LoVo (cell line): ENCODE data around the gene TPPP.
A peak's percentile ranks its signal among the peaks of the same experiment; 100 is the strongest.

Experiments used
- DNase-seq: peaks from one replicate; pipeline ENCODE4 v3.0.0-alpha.2; 2016; ENCODE audit warnings: low spot score

TPPP gene

DNA sequence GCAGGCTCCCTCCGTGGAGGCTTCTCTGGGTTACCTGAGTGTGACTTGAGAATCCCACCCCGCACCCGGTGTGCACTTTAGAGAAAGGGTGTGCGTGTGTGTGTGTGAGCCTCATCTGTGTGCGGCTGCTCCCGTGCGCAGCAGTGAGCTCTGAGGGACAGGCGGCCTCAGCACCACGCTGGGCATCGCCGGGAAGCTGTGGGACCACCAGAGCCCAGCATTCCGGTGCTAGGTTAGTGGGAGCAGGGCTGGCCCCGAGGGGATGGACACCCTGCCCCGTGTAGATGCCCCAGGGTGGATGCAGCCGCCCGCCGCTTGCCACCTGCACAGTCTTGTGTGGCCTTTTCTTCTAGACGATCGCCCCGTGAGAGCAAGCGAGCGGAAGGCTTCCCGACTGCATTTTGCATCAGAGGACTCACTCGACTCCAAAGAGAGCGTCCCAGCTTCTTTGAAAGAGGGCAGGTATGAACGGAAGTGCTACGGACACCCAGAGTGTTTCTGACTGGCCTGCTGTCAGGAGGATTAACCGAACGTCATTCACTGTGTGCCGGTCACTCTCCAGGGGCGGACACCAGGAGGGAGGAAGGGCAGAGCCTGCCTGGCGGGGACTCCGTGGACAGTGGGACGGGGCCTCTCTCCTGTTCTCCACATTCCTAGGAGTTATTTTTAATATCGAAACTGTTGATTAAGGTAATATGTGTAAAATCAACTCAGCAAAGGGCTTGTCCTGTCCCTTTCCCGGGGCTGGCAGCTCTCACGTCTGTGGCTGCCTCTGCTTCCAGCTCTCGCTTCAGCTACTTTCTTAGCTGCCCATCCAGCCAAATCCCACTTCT lies 68.8 kb downstream of the TPPP start:
- no peak for DNase-seq

DNA sequence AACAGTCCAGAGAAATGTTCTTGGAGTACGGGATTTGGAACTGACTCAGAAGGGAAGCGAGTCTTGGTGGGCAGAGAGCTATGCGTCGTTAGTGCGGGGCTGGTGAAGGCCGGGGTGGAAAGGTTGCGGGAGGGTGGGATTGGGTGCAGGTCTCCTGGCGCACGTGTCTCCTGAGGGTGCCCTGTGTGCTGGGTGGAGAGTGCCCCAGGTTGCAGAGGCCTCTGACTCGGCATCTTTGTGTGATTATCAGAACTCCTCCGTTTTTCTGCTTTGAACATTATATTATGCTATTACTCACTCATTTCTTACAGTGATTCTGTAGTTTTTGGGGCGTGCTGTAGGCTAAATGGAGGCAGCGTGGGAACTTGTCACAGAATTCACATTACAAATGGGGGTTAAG lies 69.6 kb downstream of the TPPP start:
- no peak for DNase-seq

DNA sequence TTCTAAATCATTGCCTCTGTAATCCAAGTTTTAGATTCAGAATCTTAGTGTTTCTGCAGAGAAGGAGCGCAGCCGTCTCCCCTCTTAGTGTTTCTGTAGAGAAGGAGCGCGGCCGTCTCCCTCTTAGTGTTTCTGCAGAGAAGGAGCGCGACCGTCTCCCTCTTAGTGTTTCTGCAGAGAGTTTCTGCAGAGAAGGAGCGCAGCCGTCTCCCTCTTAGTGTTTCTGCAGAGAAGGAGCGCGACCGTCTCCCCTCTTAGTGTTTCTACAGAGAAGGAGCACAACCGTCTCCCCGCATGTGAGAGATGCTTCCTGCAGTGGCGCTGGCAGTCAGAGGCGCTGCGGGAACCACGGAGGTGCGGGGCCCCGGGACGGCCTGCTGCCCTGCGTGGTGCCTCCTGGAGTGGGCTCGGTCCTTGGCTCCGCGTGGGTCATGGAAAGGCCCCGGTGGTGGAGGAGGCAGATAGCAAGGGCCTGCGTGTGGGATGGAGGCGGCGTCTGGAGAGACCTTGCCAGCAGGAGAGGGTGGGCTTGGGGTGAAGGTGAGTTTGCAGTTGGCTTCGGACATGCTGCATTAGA lies 70.1 kb downstream of the TPPP start:
- DNase-seq, result no peak

DNA sequence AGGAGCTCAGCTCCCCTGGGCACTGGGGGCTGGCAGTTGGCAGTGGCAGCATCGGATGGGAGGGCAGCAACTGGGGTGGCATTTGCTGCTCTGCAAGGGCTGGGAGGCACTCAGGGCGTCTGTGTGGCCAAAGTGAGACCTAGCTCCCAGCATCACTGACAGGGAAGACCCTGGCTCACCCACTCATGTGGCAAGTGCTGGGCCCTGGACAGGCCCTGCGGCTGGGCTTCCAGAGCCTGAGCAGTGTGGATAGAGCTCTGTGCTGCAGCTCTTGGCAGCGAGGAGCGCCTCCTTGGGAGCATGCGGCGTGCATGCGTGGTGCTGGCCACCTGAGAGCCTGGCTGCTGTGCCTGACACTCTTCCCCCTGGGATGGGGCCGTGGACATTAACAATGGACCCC lies 70.8 kb downstream of the TPPP start:
- DNase-seq, result no peak

DNA sequence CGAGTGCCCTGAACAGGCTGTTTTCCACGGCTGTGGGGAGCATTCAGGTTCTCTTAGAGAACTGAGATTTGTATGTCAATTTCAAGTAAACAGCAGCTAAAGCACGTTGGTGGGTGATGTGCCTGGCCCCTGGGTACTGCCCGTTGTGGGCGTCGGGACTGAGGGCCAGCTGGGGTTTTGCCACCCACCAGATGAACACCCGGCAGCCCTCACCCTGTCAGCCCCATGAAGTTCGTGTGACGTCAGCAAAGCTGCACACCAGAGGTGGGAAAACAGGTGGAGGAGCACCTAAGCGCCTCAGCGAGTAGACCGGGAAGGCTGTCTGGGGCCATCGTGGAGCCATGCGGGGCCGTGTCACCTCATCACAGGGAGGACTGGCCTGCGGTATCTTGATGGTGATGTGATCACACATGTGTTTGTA lies 71.8 kb downstream of the TPPP start:
- DNase-seq, result no peak

DNA sequence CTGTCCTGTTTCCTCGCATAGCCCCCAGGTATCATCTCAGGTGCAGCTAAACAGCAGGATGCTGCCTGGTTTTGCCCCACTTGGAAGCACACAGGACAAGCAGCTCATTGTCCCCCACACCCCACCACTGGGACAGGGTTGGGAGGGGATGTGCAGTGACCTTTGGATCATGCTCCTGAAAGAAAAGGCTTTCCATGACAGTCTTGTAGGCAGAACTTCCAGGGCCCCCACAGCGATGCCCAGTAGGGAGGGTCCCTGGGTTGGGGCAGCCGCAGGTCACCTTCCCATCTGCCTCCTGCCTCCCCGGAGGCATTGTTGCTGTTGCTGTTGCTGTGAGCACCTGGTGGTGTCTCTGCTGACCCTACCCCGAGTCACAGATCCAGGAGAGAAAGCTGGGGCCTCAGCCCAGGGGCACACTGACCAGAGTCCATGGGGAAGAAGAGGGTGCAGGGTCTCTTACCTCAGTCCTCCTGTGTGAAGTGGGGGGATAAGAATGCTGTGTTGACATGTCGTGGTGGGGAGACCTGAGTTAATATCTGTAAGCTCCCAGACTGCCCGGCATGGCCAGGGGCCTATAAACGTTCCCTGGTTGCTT lies 72.5 kb downstream of the TPPP start:
- no peak for DNase-seq

DNA sequence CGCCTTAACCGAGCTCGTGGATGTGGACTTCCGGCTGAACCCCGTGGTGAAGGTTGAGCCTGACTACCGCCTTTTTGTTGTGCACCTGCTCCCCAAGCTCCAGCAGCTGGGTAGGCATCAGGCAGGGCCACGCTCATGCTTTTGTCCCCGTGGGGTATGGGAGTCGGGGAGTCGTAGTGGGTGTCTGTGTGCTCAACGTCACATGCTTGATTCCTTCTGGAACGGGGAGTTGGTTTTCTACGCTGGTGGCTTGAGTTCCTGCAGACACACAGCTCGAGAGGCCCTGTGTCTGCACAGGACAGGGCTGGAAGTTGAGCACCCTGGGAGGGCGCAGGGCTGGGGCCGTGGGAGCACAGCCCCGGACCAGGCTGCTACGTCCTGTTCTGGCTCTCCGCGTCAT lies 73.0 kb downstream of the TPPP start:
- no peak for DNase-seq

DNA sequence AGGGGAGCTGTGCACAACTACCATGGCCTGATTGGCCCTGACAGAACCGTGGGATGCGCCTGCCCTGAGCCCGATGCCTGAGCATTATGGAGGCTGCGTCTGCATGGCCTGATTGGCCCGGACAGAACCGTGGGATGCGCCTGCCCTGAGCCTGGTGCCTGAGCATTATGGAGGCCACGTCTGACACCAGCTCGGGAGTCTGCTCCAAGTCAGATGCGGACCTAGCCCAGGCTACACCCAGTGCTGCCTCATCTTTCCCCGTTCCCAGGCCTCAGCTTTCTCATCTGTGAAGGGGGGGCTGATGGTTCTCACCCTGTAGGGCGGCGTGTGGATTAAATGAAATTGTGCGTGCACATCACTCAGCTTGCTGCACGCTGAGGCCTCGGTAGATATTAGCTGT lies 73.7 kb downstream of the TPPP start:
- no peak for DNase-seq

DNA sequence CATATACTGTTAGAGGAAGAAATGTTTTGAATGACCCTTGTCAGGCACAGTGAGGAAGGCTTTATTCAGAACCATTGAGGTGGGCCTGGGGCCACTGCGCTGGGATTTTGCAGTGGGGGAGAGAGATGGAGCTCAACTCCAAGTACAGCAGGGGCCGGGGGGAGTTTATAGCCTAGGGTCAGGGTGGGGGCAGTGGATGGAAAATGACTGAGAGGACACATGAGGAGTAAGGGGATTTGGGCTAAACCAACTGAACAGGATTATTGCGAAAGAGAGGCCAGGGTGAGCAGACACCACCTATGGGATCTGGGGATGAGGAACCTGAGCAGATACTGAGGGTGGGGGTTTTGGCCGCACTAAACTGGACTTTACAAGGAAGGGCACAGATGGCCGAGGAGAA lies 74.7 kb downstream of the TPPP start:
- DNase-seq, result no peak

DNA sequence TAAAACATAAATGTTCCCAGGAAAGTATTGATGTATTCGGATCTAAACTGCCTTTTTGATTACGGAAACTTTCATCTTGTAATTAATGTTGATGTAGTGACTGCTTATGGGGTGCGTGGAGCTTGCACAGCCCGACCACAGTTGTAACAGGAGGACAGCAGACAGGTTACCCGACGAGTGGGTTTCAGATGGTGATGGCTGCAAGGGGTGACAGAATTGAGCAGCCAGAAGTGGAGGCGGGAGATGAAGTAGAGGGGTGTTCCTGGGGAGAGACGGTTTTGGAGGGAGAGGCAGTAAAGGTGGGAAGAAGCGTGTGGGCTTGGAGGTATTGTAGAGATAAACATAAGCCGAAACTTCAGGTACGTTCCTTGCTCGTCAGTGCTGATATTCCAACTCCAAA lies 75.3 kb downstream of the TPPP start:
- no peak for DNase-seq

DNA sequence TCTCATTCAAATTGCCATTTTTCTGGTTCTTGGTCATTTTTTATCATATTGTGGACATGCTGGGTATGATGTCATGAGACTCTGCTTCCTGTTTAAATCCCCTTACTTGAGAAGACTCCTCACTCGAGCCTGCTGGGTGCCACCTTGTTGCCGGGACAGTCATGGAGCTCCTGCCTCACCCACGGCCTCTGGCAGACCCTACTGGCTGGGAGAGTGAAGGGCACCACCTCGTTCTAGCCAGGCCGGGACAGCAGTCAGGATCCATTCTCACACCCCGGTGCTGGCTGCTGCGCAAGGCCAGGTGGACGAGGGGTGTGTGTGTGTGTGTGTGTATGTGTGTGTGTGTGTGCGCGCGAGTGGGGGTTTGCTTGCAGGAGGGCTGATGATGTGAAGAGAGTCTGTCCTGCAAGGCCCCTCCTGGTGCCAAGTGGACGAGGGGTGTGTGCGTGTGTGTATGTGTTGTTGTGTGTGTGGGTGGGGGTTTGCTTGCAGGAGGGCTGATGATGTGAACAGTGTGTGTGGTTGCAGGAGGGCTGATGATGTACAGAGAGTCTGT lies 76.6 kb downstream of the TPPP start:
- no peak for DNase-seq

DNA sequence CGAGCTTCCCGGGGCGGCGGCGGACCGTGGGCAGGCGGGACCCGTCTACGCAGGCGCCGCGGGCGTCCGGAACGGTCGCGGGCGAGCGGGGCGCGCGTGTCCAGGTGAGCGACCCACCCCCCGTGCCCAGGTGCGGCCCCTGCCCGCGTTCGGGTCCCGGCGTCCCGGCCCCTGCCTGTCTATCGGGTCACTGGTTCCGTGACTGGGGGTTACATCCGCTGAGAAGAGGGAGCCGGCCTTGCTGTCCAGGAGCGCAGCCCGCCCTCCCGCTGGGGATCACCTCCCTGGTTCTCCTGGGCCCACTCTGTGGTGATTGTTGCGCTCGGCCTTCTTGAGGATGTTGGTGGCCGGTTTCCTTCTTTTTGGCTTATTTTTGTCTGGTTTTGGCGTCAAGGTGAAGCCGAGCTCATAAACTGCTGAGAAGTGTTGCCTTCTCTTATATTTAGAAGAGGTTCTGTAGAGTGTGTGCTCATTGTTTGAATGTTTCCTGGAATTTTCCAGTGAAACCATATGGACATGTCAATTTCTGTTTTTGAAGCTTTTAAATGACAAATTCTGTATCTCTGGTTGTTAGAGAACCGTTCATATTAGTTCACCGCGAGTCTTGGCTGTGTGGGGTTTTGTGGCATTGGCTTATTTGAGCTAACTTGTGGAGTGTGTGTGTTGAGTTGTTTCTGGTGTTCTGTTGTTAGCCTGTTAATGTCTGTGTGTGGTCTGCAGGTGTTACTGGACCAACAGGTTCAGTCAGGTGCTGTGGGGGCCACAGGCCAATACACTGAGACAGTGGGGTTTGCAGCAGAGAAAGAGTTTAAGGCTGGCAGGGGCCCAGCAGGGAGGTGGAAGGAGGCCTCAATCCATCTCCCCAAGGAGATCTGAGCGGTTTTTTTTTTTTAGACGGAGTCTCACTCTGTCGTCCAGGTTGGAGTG lies 80.4 kb downstream of the TPPP start:
- peak; percentile 18 for DNase-seq

DNA sequence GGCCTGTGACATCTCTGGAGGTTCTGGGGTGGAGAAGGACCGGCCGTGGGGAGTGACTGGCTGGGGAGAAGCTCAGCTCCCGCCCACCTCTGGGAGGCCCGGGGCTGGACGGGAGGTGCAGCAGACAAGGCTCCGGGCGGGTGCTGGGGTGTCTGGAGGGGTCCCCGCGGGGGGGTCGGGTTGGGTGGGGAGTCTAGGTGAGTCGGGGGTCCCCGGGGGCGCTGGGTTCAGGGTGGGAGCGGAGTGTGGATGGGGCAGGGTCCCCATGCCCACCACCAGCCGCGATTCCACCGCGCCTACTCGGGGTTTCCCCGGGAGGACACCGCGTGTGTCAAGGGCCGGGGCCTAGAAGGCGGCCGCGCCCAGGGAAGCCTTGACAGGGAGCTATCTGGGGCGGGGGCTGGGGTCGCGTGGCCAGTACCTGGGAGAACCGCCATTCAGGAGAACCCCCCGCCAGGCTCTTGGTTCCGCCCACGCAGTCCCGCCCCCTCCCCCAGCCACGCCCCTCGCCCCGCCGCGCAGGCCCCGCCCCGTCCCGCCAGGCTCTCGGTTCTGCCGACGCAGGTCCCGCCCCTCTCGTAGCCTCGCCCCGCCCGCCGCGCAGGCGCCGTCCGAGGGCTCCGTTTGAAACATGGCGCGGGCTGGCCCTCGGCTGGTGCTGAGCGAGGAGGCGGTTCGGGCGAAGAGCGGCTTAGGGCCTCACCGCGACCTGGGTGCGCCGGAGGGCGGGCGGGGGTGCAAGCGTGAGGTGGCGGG lies 81.2 kb downstream of the TPPP start, which contains the start of gene CEP72:
Gene CEP72, plus strand, starts transcription at position 610 of the 756 bp plus-strand sequence. Its CDS starts 22 bp downstream, at position 632.
- DNase-seq, result peak; percentile 95

DNA sequence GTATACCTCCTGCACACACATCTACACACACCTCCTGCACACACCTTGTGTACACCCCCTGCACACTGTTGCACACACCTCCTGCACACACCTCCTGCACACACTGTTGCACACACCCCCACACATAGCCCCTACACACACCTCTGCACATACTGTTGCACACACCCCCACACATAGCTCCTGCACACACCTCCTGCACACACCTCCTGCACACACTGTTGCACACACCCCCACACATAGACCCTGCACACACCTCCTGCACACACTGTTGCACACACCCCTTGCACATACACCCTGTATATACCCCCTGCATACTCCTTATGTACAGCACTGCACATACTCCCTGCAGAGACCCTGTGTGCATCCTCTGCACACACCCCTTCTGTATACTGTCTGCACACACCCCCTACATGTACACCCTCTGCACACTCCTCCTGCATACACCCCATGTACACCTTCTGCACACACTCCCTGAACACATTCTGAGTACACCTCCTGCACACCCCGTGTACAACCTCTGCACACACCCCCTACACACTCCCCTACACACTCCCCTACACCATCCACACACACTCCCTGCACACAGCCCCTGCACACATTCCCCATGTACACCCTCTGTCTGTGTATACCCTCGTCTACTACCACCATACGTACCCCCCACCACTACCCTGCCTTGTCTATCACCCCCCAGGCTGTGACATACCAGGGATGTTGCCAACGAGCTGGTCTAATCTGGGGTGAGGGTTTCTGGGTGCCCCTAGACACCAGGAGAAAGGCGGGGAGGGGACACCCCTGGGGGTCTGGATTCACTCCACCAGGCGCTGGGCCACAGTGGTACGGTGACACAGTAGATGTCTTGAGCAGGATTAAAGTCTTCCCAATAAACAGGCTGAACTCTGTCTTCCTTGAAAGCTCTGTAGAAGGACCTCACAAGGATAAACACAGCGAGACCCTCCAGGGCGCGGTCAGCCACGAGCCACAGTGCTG lies 82.1 kb downstream of the TPPP start:
- no peak for DNase-seq

DNA sequence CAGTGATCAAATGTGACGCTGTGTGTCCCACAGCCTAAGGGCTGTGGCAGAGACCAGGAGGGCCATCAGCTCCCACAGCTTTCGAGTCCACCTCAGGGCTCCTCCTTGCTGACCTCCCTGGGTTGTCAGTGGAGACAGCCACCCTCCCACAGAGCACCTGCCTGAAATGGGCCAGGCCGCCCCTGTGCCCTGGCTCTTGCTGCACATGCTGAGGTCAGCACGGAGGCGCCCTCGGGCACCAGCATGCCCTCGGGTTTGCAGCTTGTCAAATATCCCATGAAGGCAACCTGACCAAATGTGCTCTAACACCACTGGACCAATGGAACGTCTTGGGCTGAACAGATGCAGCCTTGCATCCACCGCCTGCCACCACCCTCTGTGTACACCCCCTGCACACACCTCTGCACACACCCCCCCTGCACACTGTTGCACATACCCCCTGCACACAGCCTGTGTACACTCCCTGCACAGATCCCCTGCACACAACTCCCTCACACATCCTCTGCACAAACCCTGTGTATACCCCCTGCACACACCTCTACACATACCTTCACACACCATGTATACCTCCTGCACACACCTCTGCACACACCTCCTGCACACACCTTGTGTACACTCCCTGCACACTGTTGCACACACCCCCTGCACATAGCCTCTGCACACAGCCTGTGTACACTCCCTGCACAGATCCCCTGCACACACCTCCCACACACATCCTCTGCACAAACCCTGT lies 83.0 kb downstream of the TPPP start:
- no peak for DNase-seq
